ENCODE measurements around the gene EGFLAM. TPM values are rescaled to one million over a fixed set of nuclear protein-coding genes. Genes with fewer than 3 reads are reported as not detected.
A peak's percentile ranks its signal among the peaks of the same experiment; 100 is the strongest.

EGFLAM gene
- total RNA-seq, 1 experiment from 2014 or later = 45.4 TPM

DNA sequence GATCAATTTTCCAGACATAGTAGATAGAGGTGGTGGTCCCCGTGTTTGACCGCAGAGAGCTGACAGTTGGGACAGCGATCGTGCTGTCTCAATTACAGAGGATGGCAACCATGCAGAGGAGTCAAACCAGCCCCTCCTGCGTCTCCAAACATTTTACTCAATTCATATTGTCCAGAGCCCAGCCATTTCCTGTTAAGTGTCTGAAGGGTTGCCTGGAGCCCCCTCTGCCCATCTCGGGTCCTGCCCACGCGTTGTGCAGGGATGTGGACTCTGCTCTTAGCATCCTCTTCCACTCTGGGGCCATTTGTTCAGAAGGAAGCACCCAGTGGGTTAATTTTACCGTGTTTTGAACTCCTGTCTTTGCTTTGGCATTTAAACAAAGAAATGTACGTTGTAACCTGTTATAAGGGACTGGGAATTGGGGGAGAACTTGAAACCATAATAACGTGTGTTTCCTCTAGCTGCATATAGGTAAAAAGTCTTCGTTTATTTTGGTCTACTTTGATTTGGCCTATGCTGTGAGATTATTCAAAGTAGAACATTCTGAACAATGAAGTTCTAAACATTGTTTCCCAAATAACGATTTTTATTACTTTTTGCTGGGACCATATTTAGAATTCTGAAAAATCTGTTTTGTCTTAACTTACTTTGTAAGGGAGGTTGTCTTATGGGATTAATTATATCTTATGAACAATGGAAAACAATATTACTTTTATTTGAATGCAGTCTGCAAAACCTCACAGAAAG, 876 bp downstream of the EGFLAM start:
- Histone ChIP-seq H3K4me3 (ENCODE audit: low read depth, low read length, poor library complexity, severe bottlenecking) (peak overlapping the region; percentile 57), H3K4me1 (ENCODE audit: insufficient read depth, low read length, poor library complexity, severe bottlenecking) (peaks cover 15% of the 10 kb centered on the region), H3K9me3 (ENCODE audit: low read depth, low read length, poor library complexity, severe bottlenecking) (no peaks in the 10 kb centered on the region), H3K27me3 (replicated peaks; ENCODE audit: insufficient read depth, low read depth, low read length, poor library complexity) (peaks cover 48% of the 10 kb centered on the region), H3K36me3 (ENCODE audit: insufficient read depth, low read length, poor library complexity, severe bottlenecking) (no peaks in the 10 kb centered on the region), H3K27ac (ENCODE audit: low read depth, low read length, poor library complexity, severe bottlenecking) (no peak overlapping the region)
- DNase-seq (ENCODE audit: low spot score) = no peak
- ChIA-PET CTCF (interaction anchor here (0.6 kb wide), 1 partner anchor 551 kb away, joined by 3 read pairs; no protein-coding TSS in a partner anchor), POLR2A (ENCODE audit: low non-redundant PET) (no interaction called here)
- intact Hi-C loops (cut with micrococcal nuclease; ENCODE audit: unreplicated experiment) = no loop called here
- BruUV-seq (replicated peaks) = no TSS peak
- no peak for TF ChIP-seq EZH2 (IDR thresholded peaks at IDR 0.05; ENCODE audit: borderline replicate concordance, low read depth, low read length, poor library complexity, severe bottlenecking)
- no peak for TF ChIP-seq CTCF (conservative IDR thresholded peaks at IDR 0.05; ENCODE audit: low read depth, low read length)

DNA sequence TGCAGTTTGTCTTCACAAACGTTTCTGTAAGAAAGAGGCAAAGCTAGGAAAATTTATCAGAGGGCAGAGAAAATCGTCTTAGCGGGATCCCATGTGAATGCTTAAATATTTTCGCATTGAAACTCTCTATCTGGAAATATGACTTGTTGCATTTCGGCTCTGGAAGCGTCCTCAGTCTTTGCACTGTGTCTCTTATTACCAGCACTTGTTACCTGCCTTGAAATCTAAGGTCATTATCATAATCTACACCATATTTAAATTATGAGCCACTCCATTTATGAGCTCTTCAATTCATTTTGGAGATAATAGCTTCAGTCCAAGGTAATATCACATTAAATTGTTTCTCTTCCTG, 1.4 kb downstream of the EGFLAM start:
- H3K9me3 ChIP-seq (ENCODE audit: low read depth, low read length, poor library complexity, severe bottlenecking) = no peaks in the 10 kb centered on the region
- no peak for TF ChIP-seq CTCF (conservative IDR thresholded peaks at IDR 0.05; ENCODE audit: low read depth, low read length)
- TF ChIP-seq EZH2 (IDR thresholded peaks at IDR 0.05; ENCODE audit: borderline replicate concordance, low read depth, low read length, poor library complexity, severe bottlenecking) = no peak
- no peak for DNase-seq (ENCODE audit: low spot score)
- BruUV-seq (replicated peaks) = no TSS peak
- CTCF ChIA-PET = no interaction called here
- POLR2A ChIA-PET (ENCODE audit: low non-redundant PET) = no interaction called here
- peaks cover 15% of the 10 kb centered on the region for H3K4me1 ChIP-seq (ENCODE audit: insufficient read depth, low read length, poor library complexity, severe bottlenecking)
- H3K4me3 ChIP-seq (ENCODE audit: low read depth, low read length, poor library complexity, severe bottlenecking) = no peak overlapping the region
- no peaks in the 10 kb centered on the region for H3K36me3 ChIP-seq (ENCODE audit: insufficient read depth, low read length, poor library complexity, severe bottlenecking)
- intact Hi-C loops (cut with micrococcal nuclease; ENCODE audit: unreplicated experiment) = no loop called here
- no peak overlapping the region for H3K27ac ChIP-seq (ENCODE audit: low read depth, low read length, poor library complexity, severe bottlenecking)
- peaks cover 48% of the 10 kb centered on the region for H3K27me3 ChIP-seq (replicated peaks; ENCODE audit: insufficient read depth, low read depth, low read length, poor library complexity)

DNA sequence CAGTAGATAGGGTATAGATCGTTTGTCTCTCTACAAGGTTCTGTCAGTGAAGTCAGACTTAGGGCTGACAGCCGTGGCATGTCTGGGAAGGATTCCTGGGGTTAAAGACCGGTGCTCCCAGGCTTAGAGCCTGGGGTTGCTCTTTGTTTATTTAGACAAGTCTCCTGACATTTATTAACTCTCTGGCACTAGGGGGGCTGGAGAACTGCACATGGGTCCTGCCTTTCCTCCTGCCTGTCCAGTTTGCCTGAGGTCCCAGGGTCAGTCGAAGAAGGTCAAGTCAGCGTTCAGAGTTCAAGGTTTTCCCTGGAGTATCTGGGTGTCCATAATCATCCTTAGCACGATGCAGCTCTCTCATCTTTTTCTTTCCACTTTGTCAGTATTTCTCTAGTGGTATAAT, 5.6 kb downstream of the EGFLAM start:
- H3K4me3 ChIP-seq (ENCODE audit: low read depth, low read length, poor library complexity, severe bottlenecking) = no peak overlapping the region
- BruUV-seq (replicated peaks) = no TSS peak
- CTCF ChIA-PET = no interaction called here
- DNase-seq (ENCODE audit: low spot score) = no peak
- H3K27me3 ChIP-seq (replicated peaks; ENCODE audit: insufficient read depth, low read depth, low read length, poor library complexity) = peaks cover 29% of the 10 kb centered on the region
- H3K4me1 ChIP-seq (ENCODE audit: insufficient read depth, low read length, poor library complexity, severe bottlenecking) = peaks cover 2% of the 10 kb centered on the region
- POLR2A ChIA-PET (ENCODE audit: low non-redundant PET) = no interaction called here
- intact Hi-C loops (cut with micrococcal nuclease; ENCODE audit: unreplicated experiment) = loop anchor here (2.0 kb wide), 1 partner anchor 545 kb away; no protein-coding TSS in a partner anchor
- no peak for TF ChIP-seq CTCF (conservative IDR thresholded peaks at IDR 0.05; ENCODE audit: low read depth, low read length)
- no peak for TF ChIP-seq EZH2 (IDR thresholded peaks at IDR 0.05; ENCODE audit: borderline replicate concordance, low read depth, low read length, poor library complexity, severe bottlenecking)
- H3K9me3 ChIP-seq (ENCODE audit: low read depth, low read length, poor library complexity, severe bottlenecking) = no peaks in the 10 kb centered on the region
- H3K36me3 ChIP-seq (ENCODE audit: insufficient read depth, low read length, poor library complexity, severe bottlenecking) = no peaks in the 10 kb centered on the region
- no peak overlapping the region for H3K27ac ChIP-seq (ENCODE audit: low read depth, low read length, poor library complexity, severe bottlenecking)
